Measurements from ENCODE around the gene OPCML. TPM values are rescaled to one million over a fixed set of nuclear protein-coding genes. Genes with fewer than 3 reads are reported as not detected.

Gene OPCML
- total RNA-seq, 2 donors from 2014 or later: not detected

- Histone ChIP-seq H3K27me3 (replicated peaks; ENCODE audit: insufficient read depth) (no peaks in the 10 kb centered on the region), H3K4me3 (no peak overlapping the region), H3K36me3 (no peaks in the 10 kb centered on the region), H3K27ac (no peak overlapping the region), H3K4me1 (ENCODE audit: control insufficient read depth in 1 of 2, low read depth in 2 of 2) (no peaks in the 10 kb centered on the region), H3K9me3 (no peaks in the 10 kb centered on the region)
- DNase-seq (ENCODE audit: low spot score): no peak
- no peak for ATAC-seq (ENCODE audit: insufficient number of reproducible peaks, low FRiP score, low read depth)
- TF ChIP-seq CTCF (IDR thresholded peaks at IDR 0.05): no peak
Observed at GRCh38 chr11:133326332-133326731, 206.0 kb downstream of the OPCML start.

- DNase-seq (ENCODE audit: low spot score): no peak
- H3K27me3 ChIP-seq (replicated peaks; ENCODE audit: insufficient read depth): no peaks in the 10 kb centered on the region
- no peak overlapping the region for H3K4me3 ChIP-seq
- no peaks in the 10 kb centered on the region for H3K4me1 ChIP-seq (ENCODE audit: control insufficient read depth in 1 of 2, low read depth in 2 of 2)
- TF ChIP-seq CTCF (IDR thresholded peaks at IDR 0.05): no peak
- H3K36me3 ChIP-seq: no peaks in the 10 kb centered on the region
- no peak overlapping the region for H3K27ac ChIP-seq
- no peak for ATAC-seq (ENCODE audit: insufficient number of reproducible peaks, low FRiP score, low read depth)
- H3K9me3 ChIP-seq: no peaks in the 10 kb centered on the region
Observed at GRCh38 chr11:133325711-133326110, 206.6 kb downstream of the OPCML start.

- Histone ChIP-seq H3K36me3 (no peaks in the 10 kb centered on the region), H3K27ac (no peak overlapping the region), H3K9me3 (no peaks in the 10 kb centered on the region), H3K4me1 (ENCODE audit: control insufficient read depth in 1 of 2, low read depth in 2 of 2) (no peaks in the 10 kb centered on the region), H3K27me3 (replicated peaks; ENCODE audit: insufficient read depth) (no peaks in the 10 kb centered on the region), H3K4me3 (no peak overlapping the region)
- ATAC-seq (ENCODE audit: insufficient number of reproducible peaks, low FRiP score, low read depth) (no peak), DNase-seq (ENCODE audit: low spot score) (no peak)
- no peak for TF ChIP-seq CTCF (IDR thresholded peaks at IDR 0.05)
Observed at GRCh38 chr11:133323354-133323753, 208.9 kb downstream of the OPCML start.

GRCh38 chr11:133318221-133318620 lies 214.1 kb downstream of the OPCML start:
- DNase-seq (ENCODE audit: low spot score): no peak
- no peaks in the 10 kb centered on the region for H3K27me3 ChIP-seq (replicated peaks; ENCODE audit: insufficient read depth)
- ATAC-seq (ENCODE audit: insufficient number of reproducible peaks, low FRiP score, low read depth): no peak
- H3K9me3 ChIP-seq: no peaks in the 10 kb centered on the region
- no peak overlapping the region for H3K27ac ChIP-seq
- no peak overlapping the region for H3K4me3 ChIP-seq
- no peaks in the 10 kb centered on the region for H3K36me3 ChIP-seq
- no peaks in the 10 kb centered on the region for H3K4me1 ChIP-seq (ENCODE audit: control insufficient read depth in 1 of 2, low read depth in 2 of 2)
- no peak for TF ChIP-seq CTCF (IDR thresholded peaks at IDR 0.05)

- no peak for ATAC-seq (ENCODE audit: insufficient number of reproducible peaks, low FRiP score, low read depth)
- Histone ChIP-seq H3K9me3 (no peaks in the 10 kb centered on the region), H3K4me1 (ENCODE audit: control insufficient read depth in 1 of 2, low read depth in 2 of 2) (no peaks in the 10 kb centered on the region), H3K27ac (no peak overlapping the region), H3K4me3 (no peak overlapping the region), H3K27me3 (replicated peaks; ENCODE audit: insufficient read depth) (no peaks in the 10 kb centered on the region), H3K36me3 (no peaks in the 10 kb centered on the region)
- TF ChIP-seq CTCF (IDR thresholded peaks at IDR 0.05): no peak
- DNase-seq (ENCODE audit: low spot score): no peak
Observed at GRCh38 chr11:133311230-133311629, 221.1 kb downstream of the OPCML start.

All from thoracic aorta (tissue), 2 donors.